B cell (primary cell): ENCODE data around the gene GIMAP2.

Experiments
- CTCF ChIP-seq: fragments of 200-600 bp; IDR thresholded peaks from one replicate; pipeline ENCODE4 v1.8.0; 2022; ENCODE audit warnings: antibody characterized with exemption, mild to moderate bottlenecking
- EZH2 ChIP-seq: IDR thresholded peaks from 2 replicates; pipeline ENCODE4 v1.6.1; 2012; ENCODE audit warnings: borderline replicate concordance, low read depth, mild to moderate bottlenecking, moderate library complexity, low read length; ENCODE audit not compliant: insufficient read depth, poor library complexity, severe bottlenecking

DNA sequence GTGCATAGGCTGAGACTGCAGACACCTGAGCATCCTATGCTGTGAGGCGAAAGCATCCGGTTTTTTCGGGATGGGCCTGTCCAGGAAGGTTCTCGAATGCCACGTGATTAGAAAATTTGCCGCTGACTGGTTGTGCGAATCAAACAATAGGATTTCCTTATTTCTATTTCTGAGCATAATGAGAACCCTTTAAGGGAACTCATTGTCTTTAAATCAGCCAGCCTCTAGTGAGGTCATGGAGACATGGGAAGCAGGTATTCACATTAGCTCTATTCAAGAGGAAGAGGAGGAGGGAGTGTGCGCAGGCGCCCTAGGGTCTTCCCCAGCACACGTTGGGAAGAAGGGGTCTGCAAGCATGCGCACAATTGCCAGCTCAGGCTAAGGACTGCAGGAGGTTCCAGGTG is 36.5 kb downstream of the GIMAP2 start:
- TF ChIP-seq CTCF (no peak), EZH2 (no peak)
